Measurements from ENCODE around the gene KLK14.
A peak's percentile ranks its signal among the peaks of the same experiment; 100 is the strongest.

KLK14 gene, protein sequence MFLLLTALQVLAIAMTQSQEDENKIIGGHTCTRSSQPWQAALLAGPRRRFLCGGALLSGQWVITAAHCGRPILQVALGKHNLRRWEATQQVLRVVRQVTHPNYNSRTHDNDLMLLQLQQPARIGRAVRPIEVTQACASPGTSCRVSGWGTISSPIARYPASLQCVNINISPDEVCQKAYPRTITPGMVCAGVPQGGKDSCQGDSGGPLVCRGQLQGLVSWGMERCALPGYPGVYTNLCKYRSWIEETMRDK
- long read RNA-seq: 0 reads

- Histone ChIP-seq H3K27me3 (ENCODE audit: insufficient read depth, poor library complexity, severe bottlenecking) (no peaks in the 10 kb centered on the region), H3K27ac (replicated peaks) (no peak within 1 kb of the TSS), H3K4me3 (replicated peaks; ENCODE audit: insufficient read depth, low read length) (no peak within 1 kb of the TSS)
- no peak for DNase-seq (ENCODE audit: low read depth in 1 of 2, low spot score in 1 of 2)
- TF ChIP-seq, protein P1, sequence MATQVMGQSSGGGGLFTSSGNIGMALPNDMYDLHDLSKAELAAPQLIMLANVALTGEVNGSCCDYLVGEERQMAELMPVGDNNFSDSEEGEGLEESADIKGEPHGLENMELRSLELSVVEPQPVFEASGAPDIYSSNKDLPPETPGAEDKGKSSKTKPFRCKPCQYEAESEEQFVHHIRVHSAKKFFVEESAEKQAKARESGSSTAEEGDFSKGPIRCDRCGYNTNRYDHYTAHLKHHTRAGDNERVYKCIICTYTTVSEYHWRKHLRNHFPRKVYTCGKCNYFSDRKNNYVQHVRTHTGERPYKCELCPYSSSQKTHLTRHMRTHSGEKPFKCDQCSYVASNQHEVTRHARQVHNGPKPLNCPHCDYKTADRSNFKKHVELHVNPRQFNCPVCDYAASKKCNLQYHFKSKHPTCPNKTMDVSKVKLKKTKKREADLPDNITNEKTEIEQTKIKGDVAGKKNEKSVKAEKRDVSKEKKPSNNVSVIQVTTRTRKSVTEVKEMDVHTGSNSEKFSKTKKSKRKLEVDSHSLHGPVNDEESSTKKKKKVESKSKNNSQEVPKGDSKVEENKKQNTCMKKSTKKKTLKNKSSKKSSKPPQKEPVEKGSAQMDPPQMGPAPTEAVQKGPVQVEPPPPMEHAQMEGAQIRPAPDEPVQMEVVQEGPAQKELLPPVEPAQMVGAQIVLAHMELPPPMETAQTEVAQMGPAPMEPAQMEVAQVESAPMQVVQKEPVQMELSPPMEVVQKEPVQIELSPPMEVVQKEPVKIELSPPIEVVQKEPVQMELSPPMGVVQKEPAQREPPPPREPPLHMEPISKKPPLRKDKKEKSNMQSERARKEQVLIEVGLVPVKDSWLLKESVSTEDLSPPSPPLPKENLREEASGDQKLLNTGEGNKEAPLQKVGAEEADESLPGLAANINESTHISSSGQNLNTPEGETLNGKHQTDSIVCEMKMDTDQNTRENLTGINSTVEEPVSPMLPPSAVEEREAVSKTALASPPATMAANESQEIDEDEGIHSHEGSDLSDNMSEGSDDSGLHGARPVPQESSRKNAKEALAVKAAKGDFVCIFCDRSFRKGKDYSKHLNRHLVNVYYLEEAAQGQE (IDR thresholded peaks at IDR 0.05; ENCODE audit: insufficient replicate concordance, low read depth): no peak
- TF ChIP-seq CTCF (IDR thresholded peaks at IDR 0.05; ENCODE audit: insufficient read depth, low read length) (no peak), POLR2AphosphoS5 (IDR thresholded peaks at IDR 0.05; ENCODE audit: low read depth) (no peak), GABPA (IDR thresholded peaks at IDR 0.05; ENCODE audit: low read depth) (no peak), SPI1 (IDR thresholded peaks at IDR 0.05; ENCODE audit: borderline replicate concordance, low read depth) (no peak)
These were observed at the start of gene KLK14 for GRCh38 chr19:51082611-51083010. Gene KLK14 (minus strand): TSS chr19:51082887. CDS start chr19:51082614, 273 bp downstream.

DNA sequence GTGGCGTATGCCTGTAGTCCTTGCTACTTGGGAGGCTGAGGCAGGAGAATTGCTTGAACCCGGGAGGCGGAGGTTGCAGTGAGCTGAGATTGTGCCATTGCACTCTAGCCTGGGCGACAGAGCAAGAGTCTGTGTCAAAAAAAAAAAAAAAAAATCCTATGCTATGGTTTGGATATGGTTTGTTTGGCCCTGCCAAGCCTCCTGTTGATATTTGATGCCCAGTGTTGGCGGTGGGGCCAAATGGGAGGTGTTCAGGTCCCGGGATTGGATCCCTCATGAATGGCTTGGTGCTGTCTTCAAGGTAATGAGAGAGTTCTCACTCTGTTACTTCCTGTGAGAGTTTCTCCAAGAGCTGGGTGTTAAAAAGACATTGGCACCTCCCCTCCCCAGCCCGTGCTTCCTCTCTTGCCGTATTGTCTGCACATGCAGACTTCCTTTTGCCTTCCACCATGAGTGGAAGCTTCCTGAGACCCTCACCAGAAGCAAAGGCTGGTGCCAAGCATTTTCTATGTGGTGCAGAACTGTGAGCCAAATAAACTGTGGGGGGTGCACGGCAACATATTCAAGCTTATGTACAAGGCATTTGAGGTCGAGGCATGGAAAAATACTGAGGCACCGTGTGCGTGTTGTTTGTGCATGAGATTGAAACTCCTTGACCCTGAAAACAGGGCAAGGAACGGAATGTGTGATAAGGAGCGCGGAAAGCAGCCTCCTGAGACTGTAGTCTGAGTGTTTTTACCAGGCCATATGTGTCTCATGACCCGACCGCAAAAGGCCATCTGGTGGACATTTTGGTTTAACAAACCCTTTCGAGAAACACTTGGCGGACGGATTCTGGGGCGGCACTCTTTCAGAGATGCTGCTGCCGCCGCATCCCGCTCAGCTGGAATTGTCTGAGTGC is 49.3 kb upstream of the KLK14 start:
- Histone ChIP-seq H3K27me3 (ENCODE audit: insufficient read depth, poor library complexity, severe bottlenecking) (no peaks in the 10 kb centered on the region), H3K4me3 (replicated peaks; ENCODE audit: insufficient read depth, low read length) (no peak overlapping the region), H3K27ac (replicated peaks) (peak overlapping the region; percentile 41)
- TF ChIP-seq CTCF (IDR thresholded peaks at IDR 0.05; ENCODE audit: insufficient read depth, low read length) (peak; percentile 3), POLR2AphosphoS5 (IDR thresholded peaks at IDR 0.05; ENCODE audit: low read depth) (no peak), SPI1 (IDR thresholded peaks at IDR 0.05; ENCODE audit: borderline replicate concordance, low read depth) (peak; percentile 45; the same call in 1 of the 2 replicates), GABPA (IDR thresholded peaks at IDR 0.05; ENCODE audit: low read depth) (no peak)
- TF ChIP-seq, protein P1 (IDR thresholded peaks at IDR 0.05; ENCODE audit: insufficient replicate concordance, low read depth): no peak
- peak; percentile 59 to 73 for DNase-seq (ENCODE audit: low read depth in 1 of 2, low spot score in 1 of 2)

- Histone ChIP-seq H3K4me3 (replicated peaks; ENCODE audit: insufficient read depth, low read length) (no peak overlapping the region), H3K27me3 (ENCODE audit: insufficient read depth, poor library complexity, severe bottlenecking) (no peaks in the 10 kb centered on the region), H3K27ac (replicated peaks) (no peak overlapping the region)
- DNase-seq (ENCODE audit: low read depth in 1 of 2, low spot score in 1 of 2): no peak
- no peak for TF ChIP-seq POLR2AphosphoS5 (IDR thresholded peaks at IDR 0.05; ENCODE audit: low read depth)
- TF ChIP-seq CTCF (IDR thresholded peaks at IDR 0.05; ENCODE audit: insufficient read depth, low read length): no peak
- TF ChIP-seq GABPA (IDR thresholded peaks at IDR 0.05; ENCODE audit: low read depth): no peak
- TF ChIP-seq, protein P1 (IDR thresholded peaks at IDR 0.05; ENCODE audit: insufficient replicate concordance, low read depth): no peak
- TF ChIP-seq SPI1 (IDR thresholded peaks at IDR 0.05; ENCODE audit: borderline replicate concordance, low read depth): no peak
These were observed 47.0 kb upstream of the KLK14 start for GRCh38 chr19:51129716-51130115.
